Measurements from ENCODE around the gene FOXRED2.
"Not testable (repeated sequence)": the region's sequence is repeated elsewhere in the genome, so short reads cannot be mapped to it uniquely, and the experiment has no call there.

The FOXRED2 gene

DNA sequence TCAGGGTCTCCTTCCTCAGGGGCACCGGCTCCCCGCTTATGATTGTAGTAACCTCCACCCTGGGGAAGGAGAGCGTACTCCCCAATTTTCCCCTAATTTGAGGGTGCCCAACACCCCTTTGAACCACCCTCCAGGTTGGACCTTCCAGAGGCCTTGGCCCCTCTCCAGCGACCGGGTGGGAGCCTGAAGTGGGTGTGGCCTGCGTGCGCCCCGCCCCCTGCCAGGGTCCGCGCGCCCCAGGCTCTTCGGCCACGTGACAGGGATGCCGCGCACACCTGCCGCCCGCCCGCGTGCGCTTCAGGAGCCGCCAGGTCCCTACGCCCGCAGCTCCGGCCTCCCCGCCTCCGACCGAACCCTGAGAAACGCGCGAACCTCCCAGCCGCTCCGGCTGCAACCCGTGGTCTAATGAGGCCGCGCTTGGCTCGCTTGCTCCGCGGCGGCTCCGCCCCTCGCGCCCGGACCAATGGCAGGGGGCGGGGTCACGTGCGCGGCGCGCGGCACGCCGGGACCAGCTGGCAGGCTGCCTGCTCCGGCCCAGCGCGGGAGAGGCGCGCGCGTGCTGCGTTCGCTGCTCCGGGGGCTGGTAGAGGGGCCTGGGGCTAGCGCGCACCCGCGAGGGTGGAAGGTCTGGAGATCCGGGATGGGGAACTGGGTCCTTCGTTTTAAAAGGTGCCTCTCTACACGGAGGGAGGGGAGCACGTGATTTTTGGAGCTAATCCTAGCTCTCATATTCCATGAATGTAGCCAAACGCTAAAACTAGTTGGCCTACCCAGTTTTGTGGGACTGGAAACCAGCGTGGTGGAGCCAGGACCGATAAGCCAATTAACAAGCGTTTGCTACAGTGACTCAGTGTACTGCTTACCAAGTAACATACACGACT, at the start of gene FOXRED2:
Gene FOXRED2 (minus strand): TSS at position 404 of the 881 bp plus-strand sequence. CDS start 618 bp downstream, outside the sequence.
- in situ Hi-C loops (cut with HindIII; ENCODE audit: low sequenced_read_pairs) = no loop called here

DNA sequence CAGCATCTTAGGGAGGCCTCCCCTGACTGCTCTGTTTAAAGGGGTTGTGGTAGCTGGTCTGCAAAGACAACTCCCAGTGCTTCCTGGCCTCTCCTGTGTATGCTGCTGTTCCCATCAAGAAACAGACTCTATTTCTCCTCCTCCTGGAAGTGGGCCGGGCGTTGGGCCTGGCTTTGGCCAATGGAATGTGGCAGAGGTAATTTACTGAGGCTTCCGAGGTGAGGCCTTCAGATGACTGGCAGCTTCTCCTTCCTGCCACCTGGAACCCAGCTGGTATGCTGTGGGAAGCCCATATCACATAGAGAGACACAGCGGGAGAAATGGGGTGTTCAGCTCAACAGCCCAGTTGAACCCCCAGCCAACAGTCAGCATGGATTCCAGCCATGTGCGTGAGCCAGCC, 47.3 kb upstream of the FOXRED2 start:
- in situ Hi-C loops (cut with HindIII; ENCODE audit: low sequenced_read_pairs) = no loop called here

DNA sequence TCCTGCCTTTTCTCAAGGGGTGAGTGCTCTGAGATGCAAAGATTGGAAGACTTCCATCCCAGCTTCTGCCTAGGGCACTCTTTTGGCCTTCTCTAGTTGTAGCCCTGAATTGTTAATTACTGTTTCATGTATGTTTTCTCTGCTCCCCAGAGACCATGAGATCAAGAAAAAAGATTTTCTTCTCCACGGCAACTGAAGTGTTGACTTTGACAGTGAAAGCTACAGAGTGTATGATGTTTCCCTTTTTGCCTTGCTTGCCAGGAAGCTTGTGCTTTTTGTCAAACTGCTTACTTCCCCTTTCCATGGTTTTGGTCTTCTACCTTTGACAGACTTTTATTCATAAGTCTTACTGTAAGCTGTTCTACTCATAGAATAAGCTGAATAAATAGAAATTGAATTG, 45.4 kb upstream of the FOXRED2 start:
- in situ Hi-C loops (cut with HindIII; ENCODE audit: low sequenced_read_pairs) = no loop called here

DNA sequence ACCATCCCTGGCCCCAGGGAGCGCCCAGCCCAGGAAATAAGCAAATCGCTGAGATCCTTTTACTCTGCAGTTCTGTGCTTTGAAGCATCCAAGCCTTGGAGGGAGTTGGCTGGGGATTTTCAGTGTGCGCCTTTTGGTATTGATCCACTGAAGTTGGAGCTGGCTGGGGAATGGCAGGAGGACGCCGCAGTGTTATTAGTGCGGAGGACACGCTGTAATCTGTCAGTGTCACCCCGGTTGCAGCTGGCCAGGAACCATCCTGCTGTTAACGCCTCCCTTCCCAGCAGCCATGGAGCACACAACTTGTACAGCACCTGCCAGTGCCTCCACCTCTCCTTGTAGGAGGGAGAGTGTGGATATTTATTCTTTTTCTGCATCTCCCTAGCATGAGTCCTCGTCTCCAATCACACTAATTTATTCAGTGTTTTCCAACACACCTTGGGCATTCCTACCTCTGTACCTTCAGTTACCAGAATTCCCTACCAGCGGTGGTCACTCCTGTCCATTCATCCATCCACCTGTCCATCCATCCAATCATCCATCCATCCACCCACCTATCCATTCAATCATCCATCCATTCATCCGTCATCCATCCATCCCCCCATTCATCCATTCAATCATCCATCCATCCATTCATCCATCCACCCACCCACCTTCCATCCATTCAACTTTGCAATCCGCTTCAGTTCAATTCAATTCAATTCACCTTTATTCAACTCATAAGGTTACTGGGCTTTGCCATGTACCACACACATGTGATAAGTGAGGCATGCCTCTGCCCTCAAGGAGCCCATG, 44.1 kb upstream of the FOXRED2 start:
- in situ Hi-C loops (cut with HindIII; ENCODE audit: low sequenced_read_pairs) = no loop called here

DNA sequence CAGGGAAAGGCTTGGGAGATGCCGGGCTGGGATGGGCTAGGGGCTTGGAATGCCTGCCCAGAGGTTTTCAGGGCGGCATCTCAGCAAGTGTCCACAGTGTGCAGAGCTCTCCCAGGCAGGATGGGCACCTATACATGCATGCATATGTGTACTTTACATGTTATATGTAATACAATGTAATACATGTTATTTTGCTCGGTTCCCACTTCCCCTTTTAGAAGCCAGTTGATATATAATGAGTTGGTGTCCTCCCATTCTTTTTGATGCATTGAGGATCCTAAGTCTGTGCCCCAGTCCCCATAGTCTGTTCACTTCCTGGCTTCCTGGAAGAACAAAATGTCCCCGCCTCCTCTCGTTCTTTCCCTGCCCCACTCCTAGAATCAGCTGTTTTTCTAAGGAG, 42.2 kb upstream of the FOXRED2 start:
- in situ Hi-C loops (cut with HindIII; ENCODE audit: low sequenced_read_pairs) = no loop called here

DNA sequence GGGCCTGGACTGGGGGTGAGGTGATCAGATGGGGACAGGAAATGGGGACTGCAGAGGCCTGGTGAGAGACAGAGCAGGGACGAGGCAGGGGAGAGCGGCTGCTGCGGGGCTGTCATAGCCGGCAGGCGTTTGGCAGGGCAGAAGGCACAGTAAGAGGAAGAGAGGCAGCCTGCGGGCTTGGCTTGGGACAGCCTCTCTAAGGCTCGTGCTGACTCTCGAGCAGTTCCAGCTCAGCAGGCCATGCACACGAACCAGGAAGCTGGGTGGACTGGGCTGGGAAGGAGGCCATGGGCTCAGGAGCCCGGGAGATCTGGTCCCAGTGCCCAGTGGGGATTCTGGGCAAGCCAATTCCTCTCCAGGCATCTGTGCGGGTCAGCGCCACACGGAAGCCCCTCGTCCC, 41.8 kb upstream of the FOXRED2 start:
- in situ Hi-C loops (cut with HindIII; ENCODE audit: low sequenced_read_pairs) = no loop called here

DNA sequence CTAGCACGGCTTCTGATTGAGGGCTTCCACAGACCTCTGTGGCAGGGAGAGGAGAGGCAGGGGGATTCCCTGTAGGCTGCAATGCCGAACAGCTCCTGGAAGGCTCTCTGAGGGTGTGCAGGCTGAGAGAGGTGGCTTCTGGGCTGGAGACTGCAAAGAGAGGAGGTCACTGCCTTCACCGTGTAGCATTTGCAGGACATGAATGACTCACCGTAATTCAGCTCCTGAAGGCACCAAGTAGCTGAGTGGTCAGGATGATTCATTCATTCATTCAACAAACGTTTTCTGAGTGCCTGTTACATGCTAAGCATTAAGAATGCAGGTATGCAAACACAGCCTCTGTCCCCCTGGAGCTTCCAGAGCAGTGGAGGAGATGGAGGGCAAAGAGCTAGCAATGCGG, 40.1 kb upstream of the FOXRED2 start:
- in situ Hi-C loops (cut with HindIII; ENCODE audit: low sequenced_read_pairs) = no loop called here

DNA sequence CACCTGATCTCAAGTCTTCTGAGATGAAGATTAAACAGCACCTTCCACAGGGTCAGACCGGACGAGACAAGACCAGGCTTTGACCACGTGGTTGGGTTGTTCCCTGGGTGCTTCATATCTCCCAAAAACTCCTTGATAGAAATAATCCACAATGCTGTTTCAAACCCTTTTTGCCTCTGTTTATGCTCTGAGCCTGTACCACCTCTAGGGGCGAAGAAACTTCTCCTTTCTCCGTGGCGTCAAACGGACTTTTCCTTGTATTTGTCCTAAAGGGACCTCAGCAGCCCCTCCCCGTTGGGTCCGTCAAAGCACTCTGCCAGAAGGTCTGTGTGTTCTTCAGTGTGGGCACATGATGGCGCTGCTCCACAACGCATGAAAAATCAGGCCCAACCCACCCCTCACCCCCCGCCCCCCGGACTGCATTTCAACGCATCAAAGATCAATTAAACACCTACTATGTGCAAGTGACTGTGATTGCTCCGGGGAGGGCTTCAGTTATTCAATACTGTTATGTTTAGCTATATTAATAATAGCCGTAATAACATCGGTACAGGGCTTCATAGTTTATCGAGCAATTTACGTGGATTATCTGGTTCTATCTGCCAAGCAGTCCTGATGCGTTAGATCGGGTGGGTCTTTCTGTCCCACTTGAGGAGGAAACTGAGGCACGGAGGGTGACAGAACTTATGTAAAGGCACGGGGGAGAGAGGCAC, 39.4 kb upstream of the FOXRED2 start:
- in situ Hi-C loops (cut with HindIII; ENCODE audit: low sequenced_read_pairs) = no loop called here

DNA sequence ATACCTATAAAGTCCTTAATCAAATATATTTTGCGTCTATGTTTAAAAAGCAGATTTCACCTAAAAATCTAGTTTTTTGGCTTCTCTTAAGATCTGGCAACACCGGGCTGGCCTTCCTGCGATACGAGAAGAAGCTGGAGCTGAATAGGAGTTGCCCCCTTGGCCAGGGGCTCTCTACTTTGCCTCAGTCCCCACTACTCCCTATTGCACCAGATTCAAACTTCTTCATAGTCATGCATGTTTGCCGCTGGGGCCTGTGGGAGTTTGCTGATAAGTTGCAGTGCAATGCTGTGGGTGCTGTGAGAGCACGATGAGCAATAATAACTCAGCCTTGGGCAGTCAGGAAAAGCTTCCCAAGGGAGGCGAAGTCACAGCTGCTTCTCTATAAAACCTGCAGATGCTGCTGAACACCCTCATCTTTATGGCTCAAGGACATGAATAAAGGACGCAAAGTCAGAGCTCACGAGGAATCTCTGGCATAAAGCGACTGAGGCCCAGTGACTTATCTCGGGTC, 37.3 kb upstream of the FOXRED2 start:
- in situ Hi-C loops (cut with HindIII; ENCODE audit: low sequenced_read_pairs) = no loop called here

DNA sequence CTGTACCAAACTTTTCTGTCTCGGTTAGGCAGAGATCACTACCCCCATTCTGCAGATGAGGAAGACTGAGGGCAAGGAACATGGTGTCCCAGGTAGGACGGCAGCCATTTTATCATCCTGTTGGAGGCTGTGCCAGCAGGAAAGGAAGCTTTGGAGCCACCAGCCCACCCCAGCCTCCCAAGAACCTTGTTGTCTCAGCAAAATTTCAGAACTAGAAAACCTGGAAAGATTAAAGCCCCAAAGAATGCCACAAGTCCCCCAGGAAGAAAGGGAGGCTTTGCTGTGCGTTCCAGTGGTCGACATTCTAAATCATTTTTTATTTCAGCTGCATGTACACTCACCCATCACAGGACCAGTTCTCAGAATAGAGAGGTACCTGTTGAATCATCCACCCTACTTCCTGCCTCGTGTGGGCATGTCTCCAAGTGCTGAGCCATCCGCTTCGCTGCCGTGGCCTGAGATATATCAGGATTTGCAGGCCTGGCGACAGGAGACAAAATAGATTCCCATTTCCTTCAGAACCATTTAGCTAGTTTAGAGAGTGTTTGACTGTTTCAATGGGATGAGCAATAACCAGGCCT, 35.1 kb upstream of the FOXRED2 start:
- in situ Hi-C loops (cut with HindIII; ENCODE audit: low sequenced_read_pairs) = no loop called here

DNA sequence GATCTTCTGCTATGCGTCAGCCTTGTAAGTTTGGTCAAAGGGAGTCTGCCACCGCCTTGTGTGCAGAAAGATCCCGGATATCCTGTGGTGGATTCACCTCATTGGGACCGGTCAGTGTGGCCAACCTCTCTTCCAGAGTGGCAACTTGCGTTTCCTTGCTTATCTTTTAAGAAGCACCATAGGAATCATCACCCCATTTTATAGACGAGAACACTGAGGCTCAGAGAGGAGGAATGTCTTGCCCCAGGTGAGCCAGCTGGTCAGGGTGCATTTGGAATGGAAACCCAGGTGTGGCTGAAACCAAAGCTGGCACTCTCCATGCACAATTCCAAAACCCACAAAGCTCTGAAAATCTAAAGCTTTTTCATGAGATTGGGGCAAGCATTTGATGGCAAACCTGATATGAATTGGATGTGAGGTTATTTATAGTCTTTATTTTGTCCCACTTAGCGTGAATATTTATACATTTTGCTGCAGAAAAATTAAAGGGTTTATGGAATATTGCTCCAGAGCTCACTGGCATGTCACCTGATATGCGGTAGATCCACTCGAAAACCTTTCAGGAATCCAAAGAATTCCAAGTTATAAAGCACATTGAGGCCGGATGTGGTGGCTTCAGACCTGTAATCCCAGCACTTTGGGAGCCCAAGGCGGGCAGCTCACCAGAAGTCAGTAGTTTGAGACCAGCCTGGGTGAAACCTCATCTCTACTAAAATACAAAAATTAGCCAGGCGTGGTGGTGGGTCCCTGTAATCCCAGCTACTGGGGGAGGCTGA, 34.2 kb upstream of the FOXRED2 start:
- in situ Hi-C loops (cut with HindIII; ENCODE audit: low sequenced_read_pairs) = no loop called here

DNA sequence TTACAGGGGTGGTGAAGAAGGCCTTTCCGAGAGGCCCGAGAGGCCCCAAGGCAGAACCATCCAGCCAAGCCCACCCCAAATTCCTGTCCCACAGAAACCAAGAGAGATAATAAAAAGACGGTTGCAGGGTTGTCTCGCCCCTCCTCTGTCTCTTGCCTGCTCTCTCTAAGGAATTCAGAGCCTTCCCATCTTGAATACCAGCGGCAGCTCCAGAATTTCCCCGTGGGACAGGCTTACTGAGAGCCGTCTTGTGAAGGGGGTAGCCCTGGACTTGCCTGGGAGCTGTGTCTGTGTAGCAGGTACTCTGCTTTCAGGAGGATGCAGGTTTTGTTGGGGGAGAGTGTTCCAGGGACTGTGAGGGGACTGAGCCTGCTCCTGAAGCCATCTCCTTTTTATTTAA, 31.7 kb upstream of the FOXRED2 start:
- in situ Hi-C loops (cut with HindIII; ENCODE audit: low sequenced_read_pairs) = no loop called here

DNA sequence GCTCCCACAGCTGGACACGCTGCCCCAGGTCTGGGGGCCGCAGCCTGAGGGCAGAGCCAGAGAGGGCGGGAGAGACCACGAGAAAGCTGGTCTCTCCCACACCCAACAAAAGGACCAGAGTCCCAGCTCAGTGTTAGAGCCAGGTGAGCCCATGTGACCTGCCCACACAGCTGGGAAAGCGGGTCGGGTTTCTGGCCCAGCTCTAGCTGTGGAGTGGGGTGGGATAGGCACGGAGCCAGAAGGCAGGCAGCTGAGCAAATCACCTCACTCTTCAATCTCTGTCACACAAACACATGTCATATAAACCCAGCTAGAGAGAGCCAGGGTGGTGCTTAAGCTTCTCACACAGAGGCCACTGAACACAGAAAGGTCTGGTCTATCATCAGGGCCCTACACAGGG, 29.9 kb upstream of the FOXRED2 start:
- in situ Hi-C loops (cut with HindIII; ENCODE audit: low sequenced_read_pairs) = no loop called here

DNA sequence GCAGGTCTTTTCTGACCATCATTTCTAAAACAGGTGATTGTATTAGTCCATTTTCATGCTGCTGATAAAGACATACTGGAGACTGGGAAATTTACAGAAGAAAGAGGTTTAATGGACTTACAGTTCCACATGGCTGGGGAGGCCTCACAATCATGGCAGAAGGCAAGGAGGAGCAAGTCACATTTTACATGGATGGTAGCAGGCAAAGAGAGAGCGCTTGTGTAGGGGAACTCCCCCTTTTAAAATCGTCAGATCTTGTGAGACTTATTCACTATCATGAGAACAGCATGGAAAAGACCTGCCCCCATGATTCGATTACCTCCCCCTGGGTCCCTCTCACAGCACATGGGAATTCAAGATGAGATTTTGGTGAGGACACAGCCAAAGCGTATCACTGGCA, 26.5 kb upstream of the FOXRED2 start:
- in situ Hi-C loops (cut with HindIII; ENCODE audit: low sequenced_read_pairs) = not testable (repeated sequence)

DNA sequence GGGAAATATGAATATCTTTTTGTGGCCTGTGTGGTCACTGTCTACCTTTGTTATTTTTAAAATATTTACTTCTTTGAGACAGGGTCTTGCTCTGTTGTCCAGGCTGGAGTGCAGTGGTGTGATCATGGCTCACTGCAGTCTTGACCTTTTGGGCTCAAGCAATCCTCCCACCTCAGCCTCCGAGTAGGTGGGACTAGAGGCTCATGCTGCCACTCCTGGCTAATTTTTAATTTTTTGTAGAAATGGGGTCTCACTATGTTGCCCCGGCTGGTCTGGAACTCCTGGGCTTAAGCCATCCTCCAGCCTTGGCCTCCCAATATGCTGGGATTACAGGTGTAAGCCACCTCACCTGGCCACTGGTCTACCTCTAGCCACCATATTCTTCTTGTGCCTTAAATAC, 25.6 kb upstream of the FOXRED2 start:
- in situ Hi-C loops (cut with HindIII; ENCODE audit: low sequenced_read_pairs) = no loop called here

DNA sequence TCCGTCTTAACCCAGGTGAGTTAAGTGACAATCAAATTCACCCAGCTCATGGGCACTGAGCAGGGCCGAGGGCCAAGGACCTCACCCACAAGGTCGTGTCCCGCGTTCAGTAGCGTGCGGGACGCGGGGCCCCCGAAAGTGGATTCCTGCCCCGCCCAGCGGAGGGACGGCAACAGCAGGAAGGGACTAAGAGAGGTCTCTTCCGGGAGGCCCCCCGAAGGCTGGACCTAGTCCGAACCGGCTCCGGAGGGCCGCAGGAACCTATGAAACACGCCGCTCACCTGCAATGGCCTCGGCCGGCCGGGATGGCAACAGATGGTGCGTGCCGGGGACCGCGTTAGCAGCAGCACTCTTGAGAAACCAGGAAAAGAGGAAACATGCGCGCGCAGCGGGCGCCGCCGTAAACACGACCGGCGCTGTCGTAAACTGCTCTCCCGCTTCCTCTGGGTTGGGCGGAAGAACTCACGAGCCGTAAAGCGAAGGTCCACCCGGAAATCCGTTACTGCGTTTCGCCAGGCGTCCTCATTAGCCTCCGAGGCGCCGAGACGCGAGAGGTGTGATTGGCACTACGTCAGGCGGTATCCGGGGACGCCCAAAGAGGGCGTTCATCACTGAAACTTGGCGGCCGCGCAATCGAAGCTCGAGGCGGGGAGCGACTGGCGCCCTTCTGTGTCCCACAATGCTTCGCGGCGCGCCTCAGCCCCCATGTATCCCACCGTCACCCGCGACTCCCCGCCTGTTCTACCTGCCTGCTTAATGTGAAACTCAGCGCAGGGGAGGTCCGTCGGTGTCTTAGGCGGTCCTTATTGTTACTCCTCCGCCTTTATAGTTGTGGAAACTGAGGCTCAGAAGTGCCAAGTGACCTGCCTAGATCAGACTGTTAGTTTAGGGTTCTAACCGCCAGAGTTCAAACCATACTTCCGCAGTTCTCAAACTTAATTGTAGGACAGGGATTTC, 22.2 kb upstream of the FOXRED2 start, which contains the start of gene EIF3D:
Gene EIF3D (minus strand): TSS at position 372 of the 957 bp plus-strand sequence. CDS start 3,045 bp downstream, outside the sequence.
- in situ Hi-C loops (cut with HindIII; ENCODE audit: low sequenced_read_pairs) = no loop called here

DNA sequence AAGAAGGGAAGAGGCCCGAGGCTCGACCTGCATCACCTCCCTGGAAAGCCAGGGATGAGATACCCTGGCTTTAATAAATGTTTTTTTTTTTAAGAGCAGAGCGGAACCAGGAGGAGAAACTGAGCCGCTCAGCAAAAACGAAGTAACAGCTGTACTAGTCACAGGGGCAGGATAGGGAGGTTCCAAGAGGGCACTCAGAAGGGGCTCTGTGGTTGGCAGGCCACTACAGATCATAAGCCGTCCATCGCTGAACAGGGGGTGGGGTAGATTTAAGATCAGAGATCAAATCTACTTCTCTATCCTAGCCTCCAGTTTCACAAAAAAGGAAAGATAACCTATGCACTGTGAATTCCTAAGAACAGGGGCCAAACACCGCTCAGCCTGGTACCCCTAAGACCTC, 21.5 kb upstream of the FOXRED2 start:
- in situ Hi-C loops (cut with HindIII; ENCODE audit: low sequenced_read_pairs) = no loop called here

DNA sequence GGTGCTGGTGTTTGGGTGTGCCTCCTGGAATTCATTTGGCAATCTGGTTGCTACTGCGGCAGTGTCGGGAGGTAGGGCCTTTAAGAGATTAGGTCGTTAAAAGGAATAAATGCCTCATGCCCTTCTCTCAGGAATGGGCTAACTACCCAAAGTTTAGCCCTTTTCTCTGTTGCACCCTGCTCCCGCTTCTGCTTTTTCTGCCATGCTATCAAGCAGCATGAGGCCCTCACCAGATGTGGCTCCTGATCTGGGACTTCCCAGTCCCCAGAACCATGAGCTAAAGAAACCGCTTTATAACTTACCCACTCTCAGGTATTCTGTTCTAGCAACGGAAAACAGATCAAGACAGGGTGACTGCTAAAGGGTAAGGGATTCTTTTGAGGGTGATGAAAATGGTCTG, 15.8 kb upstream of the FOXRED2 start:
- in situ Hi-C loops (cut with HindIII; ENCODE audit: low sequenced_read_pairs) = no loop called here

DNA sequence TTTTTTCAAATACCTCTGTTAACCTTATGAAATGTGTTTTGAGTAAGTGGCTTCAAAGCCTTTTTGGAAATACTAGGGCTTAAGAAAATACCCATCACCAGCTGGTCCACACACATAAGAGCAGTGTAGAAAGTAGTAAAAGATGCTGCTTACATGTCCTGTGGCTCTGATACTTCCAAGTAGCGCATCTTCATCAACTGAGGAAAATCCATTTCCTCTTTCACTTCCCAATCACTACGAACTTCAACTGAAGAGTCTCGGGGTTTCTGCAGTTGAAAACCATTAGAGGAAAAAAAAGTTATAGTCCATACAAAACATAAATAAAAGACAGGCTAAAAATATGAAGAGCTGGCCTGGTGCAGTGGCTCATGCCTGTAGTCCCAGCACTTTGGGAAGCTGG, 13.6 kb upstream of the FOXRED2 start:
- in situ Hi-C loops (cut with HindIII; ENCODE audit: low sequenced_read_pairs) = no loop called here

Data from DLD1 (cell line).